ENCODE results near the gene TRPC4AP.
"Not testable (repeated sequence)": the region's sequence is repeated elsewhere in the genome, so short reads cannot be mapped to it uniquely, and the experiment has no call there.

TRPC4AP gene

DNA sequence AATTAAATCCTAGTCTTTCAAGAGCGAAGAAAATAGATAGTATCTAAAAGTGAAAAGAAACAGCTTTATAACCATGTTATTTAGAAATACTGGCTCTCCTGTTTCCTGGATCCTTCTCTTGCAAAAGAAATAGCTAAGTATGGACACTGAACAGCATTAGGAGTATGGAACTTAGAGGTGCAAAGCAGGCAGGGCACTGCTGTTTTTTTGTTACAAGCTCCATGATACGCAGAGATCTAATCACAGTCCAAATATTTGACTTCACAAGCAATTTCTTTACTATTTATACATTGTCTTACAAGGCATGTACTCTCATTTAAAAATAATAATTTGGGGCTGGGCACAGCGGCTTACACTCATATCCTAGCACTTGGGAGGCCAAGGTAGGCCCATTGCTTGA, 7.6 kb downstream of the TRPC4AP start:
- ATAC-seq = no peak
- TF ChIP-seq PPARA (CRISPR knock-in tag; IDR thresholded peaks at IDR 0.05; ENCODE audit: borderline replicate concordance) (no peak), ZNF70 (CRISPR knock-in tag; IDR thresholded peaks at IDR 0.05) (no peak), ESRRG (CRISPR knock-in tag; IDR thresholded peaks at IDR 0.05) (no peak), TCF4 (CRISPR knock-in tag; IDR thresholded peaks at IDR 0.05; ENCODE audit: borderline replicate concordance) (no peak), RARB (CRISPR knock-in tag; IDR thresholded peaks at IDR 0.05) (no peak), ARNTL (CRISPR knock-in tag; IDR thresholded peaks at IDR 0.05; ENCODE audit: borderline replicate concordance, low read depth) (no peak), TOX (CRISPR knock-in tag; IDR thresholded peaks at IDR 0.05; ENCODE audit: borderline replicate concordance) (no peak), GLIS3 (CRISPR knock-in tag; IDR thresholded peaks at IDR 0.05) (no peak)

DNA sequence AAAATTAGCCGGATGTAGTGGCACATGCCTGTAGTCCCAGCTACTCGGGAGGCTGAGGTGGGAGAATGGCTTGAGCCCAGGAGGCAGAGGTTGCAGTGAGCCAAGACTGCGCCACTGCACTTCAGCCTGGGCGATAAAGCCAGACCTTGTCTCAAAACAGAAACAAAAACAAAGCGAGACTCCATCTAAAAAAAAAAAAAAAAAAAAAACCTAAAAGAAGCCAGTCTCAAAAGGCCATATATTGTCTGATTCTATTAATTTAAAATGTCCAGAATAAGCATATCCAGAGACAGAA, 12.3 kb downstream of the TRPC4AP start:
- ATAC-seq = not testable (repeated sequence)

DNA sequence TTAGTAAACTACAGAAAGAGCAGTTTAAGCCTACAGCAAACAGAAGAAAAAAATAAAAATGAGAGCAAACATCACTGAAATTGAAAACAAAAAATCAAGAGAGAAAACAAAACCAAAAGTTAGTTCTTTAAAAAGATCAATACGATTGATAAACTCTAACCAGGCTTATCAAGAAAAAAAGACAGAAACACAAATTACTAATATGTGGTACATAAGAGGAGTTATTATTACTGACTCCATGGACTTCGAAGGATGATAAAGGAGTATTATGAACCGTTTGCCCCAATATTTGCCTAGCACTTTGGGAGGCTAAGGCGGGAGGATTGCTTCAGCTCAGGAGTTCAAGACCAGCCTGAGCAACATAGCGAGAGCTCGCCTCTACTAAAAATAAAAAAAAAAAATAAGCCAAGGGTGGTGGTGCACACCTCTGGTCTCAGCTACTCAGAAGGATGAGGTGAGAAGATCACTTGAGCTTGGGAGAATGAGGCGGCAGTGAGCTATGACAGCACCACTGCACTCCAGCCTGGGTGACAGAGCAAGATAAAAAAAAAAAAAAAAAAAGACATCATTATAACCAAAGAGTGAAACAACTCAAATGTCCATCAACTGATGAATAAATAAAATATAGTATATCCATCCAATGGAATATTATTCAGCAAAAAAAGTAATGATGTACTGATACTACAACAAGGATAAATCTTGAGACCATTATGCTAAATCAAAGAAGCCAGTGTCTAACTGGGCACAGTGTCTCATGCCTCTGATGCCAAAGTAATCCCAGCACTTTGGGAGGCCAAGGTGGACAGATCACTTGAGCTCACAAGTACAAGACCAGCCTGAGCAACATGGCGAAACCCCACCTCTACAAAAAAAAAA, 12.9 kb downstream of the TRPC4AP start:
- no peak for TF ChIP-seq PPARA (CRISPR knock-in tag; IDR thresholded peaks at IDR 0.05; ENCODE audit: borderline replicate concordance)
- TF ChIP-seq ZNF565 (CRISPR knock-in tag; conservative IDR thresholded peaks at IDR 0.05; ENCODE audit: low read depth) = no peak
- no peak for TF ChIP-seq CSRNP3 (CRISPR knock-in tag; IDR thresholded peaks at IDR 0.05)
- TF ChIP-seq ARNTL (CRISPR knock-in tag; IDR thresholded peaks at IDR 0.05; ENCODE audit: borderline replicate concordance, low read depth) = no peak
- TF ChIP-seq SNAI2 (CRISPR knock-in tag; IDR thresholded peaks at IDR 0.05) = no peak
- TF ChIP-seq ZFP30 (CRISPR knock-in tag; IDR thresholded peaks at IDR 0.05) = no peak
- TF ChIP-seq ISL1 (CRISPR knock-in tag; IDR thresholded peaks at IDR 0.05) = no peak
- no peak for TF ChIP-seq CSDC2 (CRISPR knock-in tag; IDR thresholded peaks at IDR 0.05)
- TF ChIP-seq TCF4 (CRISPR knock-in tag; IDR thresholded peaks at IDR 0.05; ENCODE audit: borderline replicate concordance) = no peak
- TF ChIP-seq, protein P1, sequence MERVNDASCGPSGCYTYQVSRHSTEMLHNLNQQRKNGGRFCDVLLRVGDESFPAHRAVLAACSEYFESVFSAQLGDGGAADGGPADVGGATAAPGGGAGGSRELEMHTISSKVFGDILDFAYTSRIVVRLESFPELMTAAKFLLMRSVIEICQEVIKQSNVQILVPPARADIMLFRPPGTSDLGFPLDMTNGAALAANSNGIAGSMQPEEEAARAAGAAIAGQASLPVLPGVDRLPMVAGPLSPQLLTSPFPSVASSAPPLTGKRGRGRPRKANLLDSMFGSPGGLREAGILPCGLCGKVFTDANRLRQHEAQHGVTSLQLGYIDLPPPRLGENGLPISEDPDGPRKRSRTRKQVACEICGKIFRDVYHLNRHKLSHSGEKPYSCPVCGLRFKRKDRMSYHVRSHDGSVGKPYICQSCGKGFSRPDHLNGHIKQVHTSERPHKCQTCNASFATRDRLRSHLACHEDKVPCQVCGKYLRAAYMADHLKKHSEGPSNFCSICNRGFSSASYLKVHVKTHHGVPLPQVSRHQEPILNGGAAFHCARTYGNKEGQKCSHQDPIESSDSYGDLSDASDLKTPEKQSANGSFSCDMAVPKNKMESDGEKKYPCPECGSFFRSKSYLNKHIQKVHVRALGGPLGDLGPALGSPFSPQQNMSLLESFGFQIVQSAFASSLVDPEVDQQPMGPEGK (CRISPR knock-in tag; IDR thresholded peaks at IDR 0.05; ENCODE audit: borderline replicate concordance) = no peak
- TF ChIP-seq ZNF8 (CRISPR knock-in tag; IDR thresholded peaks at IDR 0.05) = no peak
- no peak for TF ChIP-seq ZFP3 (CRISPR knock-in tag; IDR thresholded peaks at IDR 0.05)
- no peak for TF ChIP-seq BACH2 (CRISPR knock-in tag; IDR thresholded peaks at IDR 0.05; ENCODE audit: borderline replicate concordance)
- no peak for TF ChIP-seq GLIS3 (CRISPR knock-in tag; IDR thresholded peaks at IDR 0.05)
- TF ChIP-seq CREB5 (CRISPR knock-in tag; IDR thresholded peaks at IDR 0.05; ENCODE audit: low read depth) = no peak
- no peak for TF ChIP-seq OSR1 (CRISPR knock-in tag; IDR thresholded peaks at IDR 0.05)
- no peak for ATAC-seq

- ATAC-seq = no peak
- no peak for TF ChIP-seq ESRRG (CRISPR knock-in tag; IDR thresholded peaks at IDR 0.05)
- no peak for TF ChIP-seq PPARA (CRISPR knock-in tag; IDR thresholded peaks at IDR 0.05; ENCODE audit: borderline replicate concordance)
- TF ChIP-seq POU6F1 (CRISPR knock-in tag; IDR thresholded peaks at IDR 0.05; ENCODE audit: borderline replicate concordance, low read depth) = no peak
- no peak for TF ChIP-seq ZC3H10 (CRISPR knock-in tag; IDR thresholded peaks at IDR 0.05)
- TF ChIP-seq ARNTL (CRISPR knock-in tag; IDR thresholded peaks at IDR 0.05; ENCODE audit: borderline replicate concordance, low read depth) = no peak
- no peak for TF ChIP-seq TOX (CRISPR knock-in tag; IDR thresholded peaks at IDR 0.05; ENCODE audit: borderline replicate concordance)
- TF ChIP-seq ZFP30 (CRISPR knock-in tag; IDR thresholded peaks at IDR 0.05) = no peak
- TF ChIP-seq TCF4 (CRISPR knock-in tag; IDR thresholded peaks at IDR 0.05; ENCODE audit: borderline replicate concordance) = no peak
- no peak for TF ChIP-seq CSDC2 (CRISPR knock-in tag; IDR thresholded peaks at IDR 0.05)
- TF ChIP-seq SNAI2 (CRISPR knock-in tag; IDR thresholded peaks at IDR 0.05) = no peak
- no peak for TF ChIP-seq CREB5 (CRISPR knock-in tag; IDR thresholded peaks at IDR 0.05; ENCODE audit: low read depth)
- TF ChIP-seq GLIS3 (CRISPR knock-in tag; IDR thresholded peaks at IDR 0.05) = no peak
- TF ChIP-seq ZNF70 (CRISPR knock-in tag; IDR thresholded peaks at IDR 0.05) = no peak
- TF ChIP-seq OSR1 (CRISPR knock-in tag; IDR thresholded peaks at IDR 0.05) = no peak
- TF ChIP-seq RARB (CRISPR knock-in tag; IDR thresholded peaks at IDR 0.05) = no peak
- no peak for TF ChIP-seq ZFP3 (CRISPR knock-in tag; IDR thresholded peaks at IDR 0.05)
- TF ChIP-seq, protein P1 (CRISPR knock-in tag; IDR thresholded peaks at IDR 0.05; ENCODE audit: borderline replicate concordance) = no peak
- TF ChIP-seq ISL1 (CRISPR knock-in tag; IDR thresholded peaks at IDR 0.05) = no peak
- TF ChIP-seq ZNF8 (CRISPR knock-in tag; IDR thresholded peaks at IDR 0.05) = no peak
Observed at GRCh38 chr20:35077872-35078271, 14.7 kb downstream of the TRPC4AP start.
